Measurements from ENCODE around the gene LURAP1L.

DNA sequence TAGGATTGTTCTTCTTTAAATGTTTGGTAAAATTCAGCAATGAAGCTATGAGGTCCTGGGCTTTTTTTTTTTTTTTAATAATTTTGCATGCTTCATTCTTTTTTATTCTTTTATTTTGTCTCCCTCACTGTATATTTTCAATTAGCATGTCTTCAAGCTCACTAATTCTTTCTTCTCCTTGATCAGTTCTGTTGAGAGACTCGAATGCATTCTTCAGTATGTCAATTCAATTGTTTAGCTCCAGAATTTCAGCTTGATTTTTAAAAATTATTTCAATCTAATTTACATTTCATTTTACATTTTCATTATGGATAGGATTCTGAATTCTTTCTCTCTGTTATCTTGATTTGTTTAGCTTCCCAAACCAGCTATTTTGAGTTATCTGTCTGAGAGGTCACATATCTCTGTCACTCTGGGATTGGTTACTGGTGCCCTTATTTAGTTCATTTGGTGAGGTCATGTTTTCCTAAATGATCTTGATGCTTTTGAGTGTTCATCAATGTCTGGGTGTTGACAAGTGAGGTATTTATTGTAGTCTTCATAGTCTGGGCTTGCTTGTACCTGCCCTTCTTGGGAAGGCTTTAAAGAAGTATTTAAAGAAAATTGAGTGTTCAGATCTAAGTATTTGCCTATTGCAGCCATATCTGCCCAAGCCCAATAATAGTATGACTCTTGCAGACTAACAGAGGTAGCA, 9.1 kb downstream of the LURAP1L start:
- TF ChIP-seq POLR2AphosphoS5 (IDR thresholded peaks at IDR 0.05; ENCODE audit: low read depth, low read length) (no peak), TAF1 (IDR thresholded peaks at IDR 0.05; ENCODE audit: borderline replicate concordance, insufficient read depth, low read length) (no peak), FOXP2 (optimal IDR thresholded peaks at IDR 0.05; ENCODE audit: borderline replicate concordance, extremely low read depth, extremely low read length, insufficient read depth) (no peak), SIN3A (IDR thresholded peaks at IDR 0.05; ENCODE audit: borderline replicate concordance, insufficient read depth, low read length) (no peak)
- TF ChIP-seq, protein P1, sequence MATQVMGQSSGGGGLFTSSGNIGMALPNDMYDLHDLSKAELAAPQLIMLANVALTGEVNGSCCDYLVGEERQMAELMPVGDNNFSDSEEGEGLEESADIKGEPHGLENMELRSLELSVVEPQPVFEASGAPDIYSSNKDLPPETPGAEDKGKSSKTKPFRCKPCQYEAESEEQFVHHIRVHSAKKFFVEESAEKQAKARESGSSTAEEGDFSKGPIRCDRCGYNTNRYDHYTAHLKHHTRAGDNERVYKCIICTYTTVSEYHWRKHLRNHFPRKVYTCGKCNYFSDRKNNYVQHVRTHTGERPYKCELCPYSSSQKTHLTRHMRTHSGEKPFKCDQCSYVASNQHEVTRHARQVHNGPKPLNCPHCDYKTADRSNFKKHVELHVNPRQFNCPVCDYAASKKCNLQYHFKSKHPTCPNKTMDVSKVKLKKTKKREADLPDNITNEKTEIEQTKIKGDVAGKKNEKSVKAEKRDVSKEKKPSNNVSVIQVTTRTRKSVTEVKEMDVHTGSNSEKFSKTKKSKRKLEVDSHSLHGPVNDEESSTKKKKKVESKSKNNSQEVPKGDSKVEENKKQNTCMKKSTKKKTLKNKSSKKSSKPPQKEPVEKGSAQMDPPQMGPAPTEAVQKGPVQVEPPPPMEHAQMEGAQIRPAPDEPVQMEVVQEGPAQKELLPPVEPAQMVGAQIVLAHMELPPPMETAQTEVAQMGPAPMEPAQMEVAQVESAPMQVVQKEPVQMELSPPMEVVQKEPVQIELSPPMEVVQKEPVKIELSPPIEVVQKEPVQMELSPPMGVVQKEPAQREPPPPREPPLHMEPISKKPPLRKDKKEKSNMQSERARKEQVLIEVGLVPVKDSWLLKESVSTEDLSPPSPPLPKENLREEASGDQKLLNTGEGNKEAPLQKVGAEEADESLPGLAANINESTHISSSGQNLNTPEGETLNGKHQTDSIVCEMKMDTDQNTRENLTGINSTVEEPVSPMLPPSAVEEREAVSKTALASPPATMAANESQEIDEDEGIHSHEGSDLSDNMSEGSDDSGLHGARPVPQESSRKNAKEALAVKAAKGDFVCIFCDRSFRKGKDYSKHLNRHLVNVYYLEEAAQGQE (IDR thresholded peaks at IDR 0.05; ENCODE audit: insufficient read depth in 1 of 2, low read depth in 2 of 2, low read length in 2 of 2) = no peak

Data from PFSK-1 (cell line).